Neural progenitor cell (in vitro differentiated cells): Measurements from ENCODE around the gene MICALL2.

Experiments
- CTCF ChIP-seq: fragments of 200-600 bp; sonication (generic); IDR thresholded peaks from 2 replicates; pipeline ENCODE4 v1.5.1; 2017; ENCODE audit warnings: antibody characterized with exemption, mild to moderate bottlenecking
- EZH2 ChIP-seq: fragments of 200-600 bp; sonication (generic); IDR thresholded peaks from 2 replicates; pipeline ENCODE4 v1.6.1; 2017; ENCODE audit warnings: antibody characterized with exemption, mild to moderate bottlenecking, moderate library complexity

- no peak for TF ChIP-seq CTCF
- TF ChIP-seq EZH2, result no peak
Measured at GRCh38 chr7:1409555-1409954, 49.7 kb downstream of the MICALL2 start.
